Brain pericyte (primary cell): ENCODE data around the gene FST.

Experiments used
- DNase-seq: peaks from one replicate; pipeline ENCODE4 v3.0.0-alpha.2; 2012; ENCODE audit warnings: low read depth, low spot score

The FST gene, protein sequence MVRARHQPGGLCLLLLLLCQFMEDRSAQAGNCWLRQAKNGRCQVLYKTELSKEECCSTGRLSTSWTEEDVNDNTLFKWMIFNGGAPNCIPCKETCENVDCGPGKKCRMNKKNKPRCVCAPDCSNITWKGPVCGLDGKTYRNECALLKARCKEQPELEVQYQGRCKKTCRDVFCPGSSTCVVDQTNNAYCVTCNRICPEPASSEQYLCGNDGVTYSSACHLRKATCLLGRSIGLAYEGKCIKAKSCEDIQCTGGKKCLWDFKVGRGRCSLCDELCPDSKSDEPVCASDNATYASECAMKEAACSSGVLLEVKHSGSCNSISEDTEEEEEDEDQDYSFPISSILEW

DNA sequence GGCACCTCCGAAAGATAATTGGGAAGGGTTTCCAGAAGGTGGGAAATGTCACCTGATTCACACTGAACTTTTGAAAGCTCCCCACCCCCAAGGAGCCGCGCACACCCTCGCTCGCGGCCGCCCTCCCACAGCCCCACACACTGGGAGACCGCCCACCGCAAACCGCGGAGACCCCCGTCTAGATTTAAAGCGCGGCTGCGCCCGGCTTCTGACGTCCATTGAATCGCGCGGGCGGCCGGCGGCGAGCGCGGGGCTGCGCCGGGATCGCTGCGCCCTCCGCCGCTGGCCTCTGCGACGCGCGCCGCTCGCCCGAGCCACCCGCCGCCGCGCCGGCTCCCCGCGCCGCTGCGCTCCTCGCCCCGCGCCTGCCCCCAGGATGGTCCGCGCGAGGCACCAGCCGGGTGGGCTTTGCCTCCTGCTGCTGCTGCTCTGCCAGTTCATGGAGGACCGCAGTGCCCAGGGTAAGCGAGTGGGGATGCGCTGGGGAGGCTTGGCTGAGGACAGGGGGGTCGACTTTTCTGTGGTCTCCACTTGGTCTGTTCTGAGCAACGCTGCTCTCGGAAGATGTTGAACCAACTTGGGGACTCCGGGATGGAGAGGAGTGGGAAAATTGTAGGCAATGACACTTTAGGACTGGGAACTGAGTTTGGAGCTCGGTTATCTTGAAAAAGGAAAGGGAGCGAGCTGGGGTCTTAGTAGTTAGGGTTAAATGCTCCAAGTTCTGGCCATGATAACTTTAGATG is at the start of gene FST:
TSS of gene FST (plus strand) at position 214 of the 743 bp plus-strand sequence. CDS start at position 377, 163 bp downstream.
- no peak for DNase-seq

DNA sequence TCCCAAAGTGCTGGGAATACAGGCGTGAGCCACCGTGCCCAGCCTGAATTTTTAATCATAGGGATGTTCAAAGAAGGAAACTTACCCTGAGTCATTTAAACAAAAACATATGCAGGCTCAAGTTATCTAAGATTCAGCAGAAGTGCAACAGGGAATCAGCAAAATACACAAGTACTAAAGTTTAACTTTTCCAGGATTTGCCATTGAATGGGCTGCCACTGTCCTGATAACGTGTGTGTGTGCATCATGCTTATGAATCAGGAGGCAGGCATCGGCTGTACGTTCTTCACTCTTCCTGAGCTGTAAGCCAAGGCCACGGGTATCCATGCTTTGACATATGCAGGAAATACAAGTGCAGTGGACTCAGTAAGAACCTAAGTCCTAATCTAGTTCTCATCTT is 48.8 kb upstream of the FST start:
- no peak for DNase-seq

DNA sequence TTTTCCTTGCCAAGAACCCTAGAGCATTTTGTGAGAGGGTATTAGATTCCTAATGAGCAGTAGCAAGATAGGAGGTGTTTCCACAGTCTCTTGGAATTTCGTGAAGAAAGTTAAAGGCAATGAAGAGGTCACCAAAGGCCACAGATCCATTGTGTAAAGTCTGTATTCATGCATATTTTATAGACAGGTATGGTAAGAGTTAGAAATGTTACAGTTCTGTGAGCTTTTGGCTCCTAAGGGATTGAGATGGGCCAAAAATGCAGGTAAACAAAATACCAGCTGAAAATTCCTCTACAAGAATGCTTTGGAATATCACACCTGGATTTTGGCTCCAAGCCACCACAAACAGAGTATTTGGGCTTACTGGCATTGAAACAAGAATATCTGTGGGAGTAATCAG is 47.4 kb upstream of the FST start:
- no peak for DNase-seq

DNA sequence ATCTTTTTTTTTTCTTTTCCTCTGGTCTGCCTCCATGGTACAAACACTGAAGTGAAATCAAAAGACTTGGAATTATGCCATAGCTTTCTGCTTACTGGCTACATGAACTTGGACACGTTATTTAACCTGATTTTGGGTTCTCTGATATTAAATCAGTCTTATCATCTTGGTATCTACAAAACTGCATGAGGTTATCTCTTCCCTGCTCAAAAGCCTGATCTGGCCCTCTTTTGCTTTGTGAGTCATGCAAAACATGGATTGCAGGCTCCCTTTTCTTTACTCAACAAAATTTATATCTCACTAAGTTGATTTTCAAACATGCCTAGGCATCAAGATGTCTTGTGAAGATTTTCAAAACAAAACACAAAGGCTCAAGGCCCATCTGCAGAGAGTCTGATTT is 45.9 kb upstream of the FST start:
- DNase-seq = no peak

DNA sequence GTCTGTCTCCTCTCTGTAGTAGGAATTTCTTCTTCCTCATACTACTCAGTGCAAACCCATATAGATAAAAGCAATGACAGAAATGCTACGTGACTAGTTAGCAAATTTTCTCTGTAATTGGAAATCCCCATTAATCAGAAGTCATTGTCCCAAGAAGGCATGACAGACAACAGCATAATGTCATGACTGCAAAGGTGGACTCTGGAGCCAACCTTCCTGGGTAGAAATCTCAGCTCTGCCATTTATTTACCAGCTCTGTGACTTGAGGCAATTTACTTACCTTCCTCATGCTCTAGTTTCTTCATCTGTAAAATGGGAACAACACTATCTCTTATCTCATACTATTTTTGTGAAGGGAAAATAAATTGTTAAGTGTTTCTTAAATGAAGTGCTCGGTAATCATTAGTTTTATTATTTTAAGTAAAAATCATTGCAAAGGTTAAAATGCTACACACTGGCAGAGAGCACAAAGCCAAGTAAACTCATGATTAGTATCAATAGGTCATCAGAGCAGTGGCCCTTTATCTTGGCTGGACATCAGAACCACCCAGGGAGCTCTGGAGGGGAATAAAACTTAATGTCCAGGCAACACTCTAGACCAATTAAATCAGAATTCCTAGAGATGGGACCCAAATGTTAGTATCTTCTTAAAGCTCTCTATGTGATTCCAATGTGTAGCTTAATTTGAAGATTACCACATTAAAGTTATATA is 43.8 kb upstream of the FST start:
- DNase-seq = no peak

DNA sequence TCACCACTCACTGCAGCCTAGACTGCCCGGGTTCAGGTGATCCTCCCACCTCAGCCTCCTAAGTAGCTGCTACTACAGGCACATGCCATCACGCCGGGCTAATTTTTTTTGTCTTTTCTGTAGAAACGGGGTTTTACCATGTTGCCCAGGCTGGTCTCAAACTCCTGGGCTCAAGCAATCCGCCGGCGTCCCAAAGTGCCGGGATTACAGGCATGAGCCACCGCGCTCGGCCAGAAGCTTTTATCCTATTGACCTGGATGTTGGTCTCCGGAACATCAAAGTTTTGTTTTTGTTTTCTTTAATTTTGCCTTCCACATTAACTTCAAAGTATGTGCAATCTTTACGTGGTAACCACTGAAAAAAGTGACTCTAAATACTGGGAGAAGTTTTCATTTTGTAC is 42.4 kb upstream of the FST start:
- DNase-seq = no peak

DNA sequence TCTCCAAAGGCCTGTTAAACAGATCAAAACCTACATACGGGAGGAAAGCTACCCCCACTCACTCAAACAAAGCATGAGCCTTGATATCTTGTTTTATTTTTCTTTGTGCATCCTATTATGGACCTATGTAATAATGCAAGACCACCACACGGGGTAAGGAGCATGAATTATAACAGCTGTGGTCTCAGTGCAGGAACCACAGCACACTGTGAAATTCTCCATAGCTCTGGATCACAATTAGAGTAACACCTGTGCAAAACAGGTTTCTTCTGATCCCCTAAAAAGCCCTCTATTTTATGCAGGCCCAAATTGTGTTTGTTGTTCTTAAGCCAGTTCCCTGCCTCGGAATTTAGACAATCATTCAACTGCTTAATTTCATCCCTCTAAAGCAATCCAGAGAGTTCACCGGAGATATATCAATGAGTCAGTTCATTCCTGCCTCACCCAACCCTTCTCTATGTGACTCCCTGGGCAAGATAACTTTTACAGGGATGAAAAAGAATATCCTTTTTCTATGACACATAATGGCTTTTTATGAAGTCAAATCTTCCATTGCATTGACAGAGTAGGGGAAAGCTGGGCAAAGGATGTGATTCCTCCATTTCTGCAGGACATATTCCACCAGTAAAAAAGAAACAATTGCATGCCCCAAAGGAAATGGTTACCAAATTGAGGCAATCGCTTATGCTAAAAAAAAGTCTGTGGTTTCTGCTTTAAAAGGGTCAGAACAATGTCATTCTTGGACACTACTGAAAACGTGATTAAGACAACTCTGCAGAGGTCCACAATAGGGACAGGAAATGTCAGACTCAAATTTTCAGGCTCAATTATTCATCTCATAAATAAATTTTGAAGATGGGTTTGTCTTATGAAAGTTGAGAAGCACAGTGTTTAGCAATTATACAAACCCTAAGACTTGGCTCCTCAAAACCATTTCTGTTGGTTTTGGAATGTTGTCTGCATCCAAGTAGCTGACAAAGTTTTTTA is 41.6 kb upstream of the FST start:
- DNase-seq = no peak

DNA sequence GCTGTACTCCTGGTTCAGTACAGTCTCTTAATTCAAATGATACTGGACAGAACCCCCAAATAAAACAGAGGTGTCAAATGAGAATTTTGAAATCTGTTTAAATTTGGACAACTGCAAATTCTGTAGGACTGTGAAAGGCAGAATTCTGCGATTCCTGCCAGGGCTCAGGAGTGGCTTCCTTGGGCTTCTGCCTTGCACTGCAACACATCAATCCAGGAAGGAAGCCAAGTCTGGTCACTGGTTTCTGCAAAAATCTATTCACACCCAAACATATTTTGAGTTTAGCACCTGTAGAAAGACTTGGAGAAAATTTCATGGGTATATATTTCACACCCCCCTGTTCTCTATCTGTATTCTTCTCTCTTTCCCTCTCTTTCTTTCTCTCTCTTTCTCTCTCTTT is 37.5 kb upstream of the FST start:
- no peak for DNase-seq

DNA sequence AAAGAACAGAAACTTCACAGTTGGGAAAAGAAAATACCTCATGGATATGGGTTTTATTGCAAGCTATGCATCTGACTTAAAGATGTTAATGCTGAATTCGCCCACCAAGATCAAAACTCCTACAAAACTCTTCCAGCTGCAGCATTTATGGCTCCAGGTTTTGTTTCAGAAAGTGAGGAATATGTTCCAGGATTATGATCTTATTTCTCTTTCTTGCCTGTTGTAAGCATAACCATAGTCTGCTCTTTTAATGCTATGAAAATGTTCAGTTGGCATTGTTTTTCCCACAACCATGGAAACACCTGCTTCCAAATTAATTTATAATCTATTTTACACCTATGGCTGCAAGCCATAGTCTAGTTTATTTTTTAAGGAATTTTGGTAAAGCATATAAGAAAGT is 34.9 kb upstream of the FST start:
- no peak for DNase-seq

DNA sequence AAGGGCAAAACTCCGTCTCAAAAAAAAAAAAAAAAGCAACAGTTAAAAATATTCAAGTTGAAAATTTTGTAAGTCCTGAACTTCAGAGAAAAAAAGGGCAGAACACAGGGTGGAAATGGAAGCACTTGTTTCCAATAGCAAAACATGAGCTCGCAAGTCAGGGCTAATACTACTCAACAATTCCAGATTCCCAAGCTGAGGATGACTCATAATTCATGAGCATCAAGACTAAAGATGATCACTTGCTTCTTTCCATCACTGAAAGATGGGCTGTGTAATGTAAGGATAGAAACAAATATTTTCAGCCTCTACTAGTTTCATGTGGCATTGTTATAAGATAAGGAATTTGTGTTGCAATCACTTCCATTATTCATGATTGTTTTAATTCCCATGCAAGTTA is 33.5 kb upstream of the FST start:
- no peak for DNase-seq

DNA sequence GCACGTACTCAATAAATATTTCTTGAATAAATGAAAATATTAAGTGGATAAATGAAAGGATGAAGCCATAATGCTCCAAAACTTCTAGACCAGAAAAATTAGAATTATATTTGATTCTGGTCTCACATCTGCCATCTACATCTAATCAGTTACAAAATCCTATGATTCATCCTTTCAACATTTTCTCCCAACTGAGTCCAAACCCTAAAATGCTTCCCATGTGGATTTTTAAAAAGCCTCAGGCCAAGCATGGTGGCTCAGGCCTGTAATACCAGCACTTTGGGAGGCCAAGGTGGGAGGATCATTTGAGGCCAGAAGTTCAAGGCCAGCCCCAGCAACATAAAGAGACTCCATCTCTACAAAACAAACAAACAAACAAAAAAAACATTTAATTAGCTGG is 31.6 kb upstream of the FST start:
- no peak for DNase-seq

DNA sequence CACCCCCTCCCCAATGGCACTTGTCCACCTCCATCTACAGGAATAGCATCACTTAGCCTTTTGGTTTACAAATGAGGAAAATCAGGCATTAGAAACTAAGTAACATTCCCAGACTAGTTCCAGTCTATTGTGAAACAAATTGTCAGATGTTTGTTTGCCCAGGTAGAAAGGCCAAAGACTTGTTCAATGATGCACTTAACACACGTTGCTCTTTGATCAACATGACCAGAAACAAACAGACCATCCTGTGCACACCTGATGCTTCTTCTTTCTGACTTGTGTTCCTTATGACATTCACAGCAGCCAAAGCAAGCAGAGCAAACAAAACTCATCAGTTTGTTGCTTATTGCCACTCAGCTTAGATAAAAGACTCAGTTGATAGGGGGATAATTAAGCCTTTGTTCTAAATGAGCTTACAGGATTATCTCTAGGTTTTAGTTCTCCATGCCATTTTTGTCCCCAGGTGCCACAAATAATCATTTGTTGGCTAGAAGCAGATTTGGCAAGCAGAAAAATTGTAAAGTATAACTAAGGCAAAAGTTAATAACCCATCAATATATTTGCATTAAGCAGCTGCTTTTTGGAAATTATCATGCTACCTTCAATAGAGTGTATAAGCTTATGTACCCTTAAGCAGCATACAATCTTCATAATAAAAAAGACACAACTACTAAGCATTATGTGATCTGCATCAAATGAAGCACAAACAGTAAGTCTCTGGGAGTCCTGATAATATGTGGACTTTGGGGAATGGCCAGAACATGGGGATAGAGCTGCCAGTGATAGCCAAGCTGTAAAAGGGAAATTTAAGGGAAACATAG is 26.3 kb upstream of the FST start:
- no peak for DNase-seq

DNA sequence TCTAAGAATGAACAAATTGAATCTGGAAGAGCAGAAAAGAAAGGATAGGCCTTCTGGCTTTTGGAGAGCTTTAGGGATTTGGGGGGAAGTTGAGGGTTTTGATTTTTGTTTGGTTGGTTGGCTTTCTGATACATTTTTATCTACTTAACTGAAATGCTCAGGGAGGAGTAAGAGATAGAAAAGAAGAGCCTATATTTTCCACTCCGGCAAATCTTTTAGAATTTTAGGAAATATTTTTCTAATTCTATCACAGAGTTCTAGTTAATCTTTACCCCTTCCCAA is 25.8 kb upstream of the FST start:
- DNase-seq = no peak

DNA sequence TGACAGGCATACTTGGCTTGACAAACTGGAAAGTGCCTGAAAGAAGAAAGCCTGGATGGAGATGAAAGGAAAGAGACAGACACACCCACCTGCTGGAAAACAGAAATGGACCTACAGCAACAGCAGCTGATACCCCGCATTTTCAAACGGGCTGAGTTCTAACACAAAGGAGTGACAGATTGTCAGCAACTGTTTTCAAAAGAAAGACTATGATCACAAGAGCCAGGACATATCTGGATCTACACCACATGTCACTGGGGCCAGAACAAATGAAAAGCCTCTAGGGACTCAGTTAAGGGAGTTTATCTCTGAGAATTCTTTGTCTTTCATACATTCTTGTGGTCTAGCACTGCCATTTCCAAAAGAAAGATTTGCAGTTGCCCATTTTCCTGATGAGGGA is 24.1 kb upstream of the FST start:
- no peak for DNase-seq

DNA sequence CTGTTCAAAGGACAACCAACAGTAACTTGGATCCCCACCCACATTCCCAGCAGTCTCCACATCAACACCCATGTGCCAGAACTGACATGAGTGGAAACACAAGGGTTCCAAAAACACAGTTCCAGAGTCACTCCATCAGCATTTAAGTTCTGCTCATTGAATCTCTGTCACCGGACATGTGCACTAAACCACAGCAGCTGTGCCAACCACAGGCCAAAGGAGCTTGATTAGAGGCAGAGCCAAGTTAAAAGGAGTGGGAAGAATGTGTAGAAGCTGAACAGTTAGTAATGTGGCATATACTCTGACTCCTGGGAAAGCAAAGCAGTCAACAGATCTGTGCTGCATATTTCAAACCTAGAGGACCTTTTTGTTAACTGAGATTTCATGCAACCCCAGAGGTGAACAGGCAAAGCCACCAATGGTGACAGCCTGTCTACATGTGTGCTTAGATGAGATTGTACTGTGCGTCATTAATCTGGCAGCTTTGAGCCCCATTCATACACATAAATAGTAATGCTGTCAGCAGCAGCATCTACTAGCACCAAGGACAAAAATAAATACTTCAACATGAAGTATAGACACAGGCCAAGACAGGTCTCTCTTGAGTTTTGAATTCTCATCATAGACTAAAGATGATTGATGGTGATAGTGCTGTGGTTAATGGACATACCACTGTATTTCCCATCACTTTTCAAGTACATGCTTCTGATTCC is 16.4 kb upstream of the FST start:
- DNase-seq = no peak

DNA sequence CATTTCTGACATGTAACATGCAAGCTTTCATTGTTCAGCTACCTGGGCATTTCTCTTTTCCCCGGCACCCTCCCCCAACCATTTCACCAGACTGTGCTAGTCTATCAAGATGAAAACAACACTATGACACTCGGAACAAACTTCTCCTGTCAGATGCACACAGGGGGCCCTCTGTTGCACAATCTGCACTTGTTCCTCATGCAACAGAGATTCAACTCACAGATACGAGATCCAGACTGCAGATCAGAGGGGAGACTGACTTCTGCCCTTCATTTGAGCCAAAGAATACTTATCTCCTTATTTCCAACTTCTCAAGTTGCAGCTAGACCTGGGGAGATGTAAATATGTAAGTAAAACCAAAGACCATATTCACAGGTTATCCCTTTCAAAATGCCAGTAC is 15.7 kb upstream of the FST start:
- DNase-seq = no peak

DNA sequence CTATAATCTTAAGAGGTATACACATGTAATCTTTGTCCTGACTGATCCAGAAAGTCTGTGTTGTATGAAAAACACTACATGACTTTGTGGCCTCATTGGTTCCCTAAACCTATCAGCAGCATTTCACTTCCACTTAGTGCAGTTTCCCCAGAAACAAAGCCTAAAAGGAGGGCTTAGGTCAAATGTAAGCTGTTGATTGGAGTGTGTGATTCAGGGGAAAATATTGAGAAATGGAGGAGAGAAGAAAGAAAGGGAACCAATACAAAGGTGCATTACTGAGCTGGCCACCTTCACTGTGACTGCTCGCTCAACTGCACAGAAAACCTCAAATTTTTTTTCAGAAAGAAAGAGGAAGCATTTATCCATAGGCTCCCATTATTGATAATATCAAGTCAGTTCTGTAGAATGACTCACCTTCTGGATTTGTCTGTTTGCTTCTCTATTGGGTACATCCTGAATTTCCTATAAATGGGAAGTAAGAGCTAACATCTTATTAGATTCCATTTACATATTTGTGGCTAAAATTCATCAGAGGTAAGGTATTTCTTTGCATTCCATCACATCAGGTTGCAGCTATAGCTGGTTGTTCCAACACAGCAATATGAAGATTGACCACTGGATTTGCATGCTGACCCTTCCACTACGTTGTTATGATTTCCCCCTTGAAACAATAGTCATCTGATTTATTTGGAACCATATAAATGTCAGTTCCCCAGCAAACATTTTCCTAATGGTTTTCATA is 10.3 kb upstream of the FST start:
- DNase-seq = no peak

DNA sequence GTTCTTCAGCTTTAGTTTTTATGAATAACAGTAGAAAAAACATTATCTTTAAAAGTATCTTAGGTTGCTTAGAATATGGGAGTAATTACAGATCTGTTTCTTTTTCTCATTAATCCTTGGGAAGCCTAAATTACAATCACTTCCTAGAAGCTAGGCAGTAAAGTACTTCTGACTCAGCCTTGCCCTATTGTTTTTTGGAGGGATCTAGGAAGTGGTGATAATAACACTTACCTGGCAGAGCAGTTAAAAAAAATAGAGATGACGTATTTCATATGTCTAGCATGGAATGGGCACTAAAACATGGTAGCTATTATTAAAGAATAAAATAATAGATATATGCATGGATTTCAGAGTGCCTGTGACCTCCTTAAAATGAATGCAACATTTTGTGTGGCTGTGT is 8.2 kb upstream of the FST start:
- no peak for DNase-seq

DNA sequence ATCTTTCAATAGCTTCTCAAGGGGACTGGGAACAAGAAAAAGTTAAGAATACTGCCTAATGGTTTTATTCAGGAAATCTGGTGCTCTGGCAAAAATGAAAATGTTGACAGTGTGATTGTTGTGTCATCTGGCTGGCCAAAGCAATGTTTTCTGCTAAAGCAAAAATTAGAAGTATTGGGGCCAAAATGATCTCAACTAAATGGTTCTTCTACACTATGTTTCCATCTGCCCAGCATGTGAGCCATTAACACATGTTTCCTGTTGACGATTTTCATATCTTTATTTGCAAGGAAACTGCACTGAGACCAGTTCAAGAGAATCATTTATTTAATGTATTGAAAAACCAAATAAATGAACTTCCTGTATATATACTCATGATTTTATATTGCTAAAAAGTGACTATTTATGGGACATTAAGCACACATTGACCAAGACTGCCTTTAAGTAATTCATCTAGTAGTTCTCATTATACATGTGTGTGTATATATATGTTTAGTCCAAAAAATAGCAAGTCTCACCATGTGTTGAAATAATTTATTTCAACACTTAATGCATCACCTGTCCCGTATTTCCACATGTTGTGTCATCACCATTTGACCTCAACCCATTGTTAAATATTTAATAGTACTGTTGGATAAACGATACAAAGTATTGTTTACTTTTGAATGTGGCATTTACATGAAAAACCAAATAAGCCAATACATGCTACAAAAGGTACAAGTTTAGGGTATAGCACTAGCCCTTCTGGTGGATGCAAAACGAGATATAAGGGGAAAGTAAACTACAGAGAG is 7.5 kb upstream of the FST start:
- no peak for DNase-seq
